DND-41 (cell line): Measurements from ENCODE around the gene BRD7.

Source experiments
- CTCF ChIP-seq: IDR thresholded peaks from 2 replicates; pipeline ENCODE4 v1.5.1; 2012; ENCODE audit warnings: borderline replicate concordance, low read length, moderate library complexity, mild to moderate bottlenecking; ENCODE audit not compliant: poor library complexity, severe bottlenecking; ENCODE audit errors: extremely low read depth
- EZH2 ChIP-seq: IDR thresholded peaks from 3 replicates; pipeline ENCODE4 v1.6.1; 2012; ENCODE audit warnings: borderline replicate concordance, low read depth, mild to moderate bottlenecking, moderate library complexity, low read length, inconsistent platforms; ENCODE audit not compliant: severe bottlenecking

DNA sequence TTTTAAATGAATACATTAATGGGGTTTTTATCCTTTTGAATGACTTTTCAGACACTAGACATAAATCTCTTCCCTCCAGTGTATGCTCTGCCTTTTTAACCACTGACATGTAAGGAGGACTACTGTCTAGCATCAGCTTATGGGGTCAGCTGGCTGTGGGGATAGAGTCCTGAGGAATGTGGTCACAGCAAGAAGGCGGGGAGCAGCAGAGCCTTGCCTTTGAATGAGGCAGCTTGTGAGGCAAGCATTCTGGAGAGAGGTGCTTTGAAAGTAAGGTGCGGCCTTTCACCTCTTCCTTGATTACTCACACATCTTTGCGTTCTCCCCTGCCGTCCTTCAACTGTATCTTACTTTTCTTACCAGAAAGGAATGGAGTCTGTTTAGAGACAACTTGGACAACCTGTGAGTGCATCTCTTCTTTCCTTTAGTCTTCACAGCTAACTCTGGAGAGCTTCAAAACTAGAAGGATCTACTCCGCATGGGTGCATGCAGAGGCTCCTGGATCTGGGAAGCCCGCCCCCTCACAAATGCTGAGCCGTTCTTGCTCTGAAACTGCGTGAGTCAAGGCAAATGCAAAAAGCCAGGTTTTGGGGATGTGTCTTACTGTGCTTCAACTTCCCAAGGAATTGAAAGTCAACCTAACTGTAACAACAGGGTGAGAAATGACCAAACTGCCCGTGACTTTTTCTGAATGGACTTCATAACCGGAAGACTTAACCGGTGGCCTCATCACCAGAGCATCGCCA is 52.5 kb downstream of the BRD7 start:
- no peak for TF ChIP-seq CTCF
- no peak for TF ChIP-seq EZH2
